ENCODE measurements around the gene C1orf159.
"Not testable (repeated sequence)": the region's sequence is repeated elsewhere in the genome, so short reads cannot be mapped to it uniquely, and the experiment has no call there.

C1orf159 gene

DNA sequence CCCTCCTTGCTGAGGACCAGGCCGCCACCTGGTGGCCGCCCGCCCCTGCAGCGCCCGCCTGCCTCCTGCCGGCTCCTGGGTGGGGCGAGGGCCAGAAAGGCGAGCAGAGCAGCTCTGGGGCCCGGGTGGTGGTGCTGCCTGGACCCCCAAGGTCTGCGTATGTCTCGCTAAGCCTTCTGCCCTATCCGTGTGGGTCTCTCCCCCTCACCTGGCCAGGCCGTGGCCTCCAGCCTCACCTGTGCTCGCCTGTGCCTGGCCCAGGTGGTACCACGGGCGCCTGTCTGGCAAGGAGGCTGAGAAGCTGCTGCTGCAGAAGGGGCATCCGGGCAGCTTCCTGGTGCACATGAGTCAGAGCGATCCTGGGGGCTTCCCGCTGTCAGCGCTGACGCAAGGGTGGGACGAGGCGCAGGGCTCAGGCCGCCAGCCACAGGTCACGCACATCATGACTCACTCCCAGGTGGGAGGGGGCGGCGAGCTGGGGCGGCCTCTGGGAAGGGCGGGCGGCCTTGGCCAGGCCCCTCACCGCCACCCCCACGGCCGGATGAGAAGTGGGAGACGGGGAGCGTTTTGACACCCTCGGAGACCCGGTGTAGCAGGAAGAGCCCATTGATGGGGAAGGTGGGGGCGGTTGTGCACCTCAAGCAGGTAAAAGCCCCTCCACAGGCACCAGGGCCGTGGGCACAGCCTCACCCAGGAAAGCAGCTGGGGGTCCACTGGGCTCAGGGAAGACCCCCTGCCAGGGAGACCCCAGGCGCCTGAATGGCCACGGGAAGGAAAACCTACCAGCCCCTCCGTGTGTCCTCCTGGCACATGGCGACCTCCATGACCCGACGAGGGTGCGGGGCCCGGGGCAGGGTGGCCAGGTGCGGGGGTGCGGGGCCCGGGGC lies 51.7 kb downstream of the C1orf159 start:
- no peak for DNase-seq

DNA sequence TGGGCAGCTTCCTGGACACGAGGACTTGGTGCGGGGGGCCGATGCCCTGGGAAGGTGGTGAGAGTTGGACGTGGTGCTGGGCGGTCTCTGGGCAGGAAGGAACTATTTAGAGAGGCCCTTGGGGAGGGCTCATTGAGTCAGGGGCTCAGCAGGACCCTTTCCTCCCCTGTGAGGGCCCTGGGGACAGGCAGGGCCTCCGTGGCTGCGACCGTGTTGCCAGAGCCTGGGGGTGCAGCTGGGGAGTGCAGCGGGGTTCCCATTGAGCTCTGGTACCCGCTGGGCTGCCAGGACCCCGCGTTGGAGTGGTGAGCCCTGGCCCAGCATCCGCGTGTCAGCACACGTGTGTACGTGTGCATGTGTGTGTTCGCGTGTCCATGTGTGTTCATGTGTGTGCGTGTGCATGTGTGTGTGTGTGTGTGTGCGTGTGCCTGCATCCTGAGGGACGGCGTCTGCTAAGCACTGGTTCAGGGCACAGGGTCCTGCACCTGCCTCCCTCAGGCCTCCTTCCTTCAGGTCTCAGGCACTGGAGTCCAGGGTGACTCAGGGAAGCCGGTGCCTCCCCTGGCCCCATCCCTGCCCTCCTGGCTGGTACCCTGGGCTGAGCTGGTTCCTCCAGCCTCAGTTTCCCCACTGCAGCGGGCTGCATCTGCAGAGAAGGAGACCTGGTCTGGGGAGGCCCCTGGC lies 52.5 kb downstream of the C1orf159 start:
- DNase-seq: no peak

DNA sequence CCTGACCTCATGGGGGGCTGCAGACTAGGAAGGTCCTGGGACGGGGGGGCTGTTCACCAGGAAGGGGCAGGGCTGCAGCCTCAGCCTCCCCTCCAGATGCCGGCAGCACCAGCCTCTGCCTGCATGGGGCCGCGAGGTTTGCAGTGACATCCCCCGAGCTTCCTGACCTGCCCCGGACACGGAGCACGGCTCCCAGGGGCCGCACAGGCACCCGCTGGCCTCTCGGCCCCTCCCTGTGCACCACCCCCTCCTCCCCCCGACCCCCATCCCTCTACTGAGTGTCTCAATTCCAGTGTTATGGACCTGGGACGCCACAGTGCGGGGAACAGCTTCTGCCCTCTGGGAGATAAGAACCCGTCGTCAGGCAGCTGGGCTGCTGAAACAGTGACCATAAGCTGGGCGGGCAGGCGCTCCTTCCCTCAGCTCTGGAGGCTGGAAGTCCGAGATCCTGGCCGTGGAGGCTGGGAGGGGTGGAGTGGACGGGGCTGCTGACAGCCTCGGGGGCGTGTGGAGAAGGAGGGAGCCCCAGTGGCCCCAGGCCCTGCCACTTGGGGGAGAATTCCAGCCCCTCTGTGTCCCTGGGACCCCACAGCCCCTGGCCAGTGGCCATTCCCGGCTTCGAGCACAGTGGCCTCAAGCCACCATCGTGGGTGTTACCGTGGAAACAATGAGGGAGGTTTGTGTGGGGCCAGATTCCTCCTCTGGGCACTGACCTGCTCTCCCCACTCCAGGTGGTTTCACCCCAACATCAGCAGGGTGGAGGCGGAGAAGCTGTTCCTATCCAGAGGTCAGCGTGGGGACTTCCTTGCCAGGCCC lies 53.3 kb downstream of the C1orf159 start:
- no peak for DNase-seq

DNA sequence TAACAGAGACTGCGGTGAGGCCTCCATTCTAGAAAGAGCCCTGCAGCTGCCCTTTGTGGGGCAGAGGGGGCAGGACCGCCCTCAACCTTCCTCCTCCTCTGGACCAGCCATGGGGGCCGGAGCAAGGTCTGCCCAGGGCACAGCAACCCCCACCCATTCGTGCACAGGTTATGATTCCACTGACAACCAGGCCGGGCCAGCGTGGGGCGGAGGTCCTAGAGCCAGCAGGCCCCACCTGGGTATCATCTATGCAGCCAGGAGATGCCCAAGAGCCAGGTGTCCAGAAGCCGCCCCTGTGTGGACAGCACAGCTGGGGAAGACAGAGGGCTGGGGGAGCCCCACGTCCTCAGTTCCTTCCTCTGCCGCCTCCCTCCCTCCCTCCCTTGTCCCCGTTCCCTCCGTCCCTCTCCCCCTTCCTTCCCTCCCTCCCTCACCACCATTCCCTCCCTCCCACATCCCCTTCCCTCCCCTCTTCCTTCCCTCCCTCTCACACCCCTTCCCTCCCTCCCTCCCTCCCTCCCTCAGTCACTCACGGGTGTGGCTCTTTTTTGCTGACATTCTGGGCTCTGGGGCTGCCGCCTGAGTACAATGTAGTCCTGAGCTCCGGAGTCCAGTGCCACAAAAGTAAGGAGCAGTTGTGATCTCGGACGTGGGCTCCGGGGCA lies 54.1 kb downstream of the C1orf159 start:
- no peak for DNase-seq

DNA sequence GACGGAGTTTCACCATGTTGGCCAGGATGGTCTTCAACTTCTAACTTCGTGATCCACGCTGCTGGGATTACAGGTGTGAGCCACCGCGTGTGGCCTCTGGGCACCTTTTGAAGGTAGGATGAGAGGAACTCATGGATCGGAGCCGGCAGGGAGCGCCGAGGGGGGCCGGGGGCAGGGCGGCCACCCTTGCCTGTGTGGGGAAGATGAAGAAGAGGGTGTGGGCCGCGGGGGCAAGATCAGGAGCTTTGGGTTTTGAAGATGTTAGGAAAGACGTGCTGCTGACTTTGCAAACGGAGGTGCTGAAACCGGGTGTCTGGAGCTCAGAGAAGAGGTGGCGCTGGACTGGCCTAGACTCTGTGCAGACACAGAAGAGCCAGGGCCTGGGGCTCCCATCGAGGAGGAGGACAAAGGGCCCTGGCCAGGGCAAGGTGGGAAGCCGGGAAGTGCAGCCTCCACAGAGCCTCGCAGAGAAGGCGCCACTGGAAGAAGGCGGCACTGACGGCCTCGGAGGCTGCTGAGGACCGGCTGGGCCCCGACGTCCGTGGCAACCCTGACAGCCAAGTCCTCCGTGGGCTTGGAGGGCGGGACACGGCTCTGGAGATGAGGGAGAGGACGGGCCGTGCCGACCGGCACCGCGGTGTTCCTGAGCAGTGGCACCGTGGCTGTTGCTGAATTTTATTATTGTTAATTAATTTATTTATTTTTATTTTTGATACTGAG lies 55.4 kb downstream of the C1orf159 start:
- no peak for DNase-seq

DNA sequence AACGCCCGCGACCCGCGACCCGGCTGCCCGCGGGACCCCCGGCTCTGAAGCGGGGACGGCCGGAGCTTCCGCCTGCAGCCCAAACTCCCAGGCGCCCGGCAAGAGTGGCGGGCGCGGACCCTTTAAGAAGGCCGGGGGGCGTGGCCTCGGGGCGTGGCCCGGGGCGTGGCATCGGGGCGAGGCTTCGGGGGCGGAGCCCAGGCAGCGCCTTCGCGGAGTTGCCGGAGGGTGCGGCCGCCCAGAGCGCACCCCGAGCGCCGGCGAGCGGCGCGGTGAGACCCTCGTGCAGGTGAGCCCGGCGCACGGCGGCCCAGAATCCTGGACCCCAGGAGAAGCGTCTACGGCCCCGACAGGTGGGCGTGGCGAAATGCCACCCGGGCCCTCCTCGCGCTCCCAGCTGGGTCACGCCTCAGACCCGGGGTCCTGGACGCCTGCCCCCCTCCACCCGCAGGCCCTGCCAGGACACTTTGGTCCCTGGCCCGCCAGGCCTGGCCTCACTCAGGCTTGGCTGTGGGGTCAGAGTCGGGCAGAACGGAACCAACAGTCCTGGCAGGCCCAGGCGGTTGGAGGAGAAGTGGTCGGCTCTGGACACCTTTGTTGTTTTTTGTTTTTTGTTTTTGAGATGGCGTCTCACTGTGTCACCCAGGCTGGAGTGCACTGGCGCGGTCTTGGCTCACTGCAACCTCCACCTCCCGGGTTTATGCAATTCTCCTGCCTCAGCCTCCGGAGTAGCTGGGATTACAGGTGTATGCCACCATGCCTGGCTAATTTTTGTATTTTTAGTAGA lies 56.2 kb downstream of the C1orf159 start:
- no peak for DNase-seq

DNA sequence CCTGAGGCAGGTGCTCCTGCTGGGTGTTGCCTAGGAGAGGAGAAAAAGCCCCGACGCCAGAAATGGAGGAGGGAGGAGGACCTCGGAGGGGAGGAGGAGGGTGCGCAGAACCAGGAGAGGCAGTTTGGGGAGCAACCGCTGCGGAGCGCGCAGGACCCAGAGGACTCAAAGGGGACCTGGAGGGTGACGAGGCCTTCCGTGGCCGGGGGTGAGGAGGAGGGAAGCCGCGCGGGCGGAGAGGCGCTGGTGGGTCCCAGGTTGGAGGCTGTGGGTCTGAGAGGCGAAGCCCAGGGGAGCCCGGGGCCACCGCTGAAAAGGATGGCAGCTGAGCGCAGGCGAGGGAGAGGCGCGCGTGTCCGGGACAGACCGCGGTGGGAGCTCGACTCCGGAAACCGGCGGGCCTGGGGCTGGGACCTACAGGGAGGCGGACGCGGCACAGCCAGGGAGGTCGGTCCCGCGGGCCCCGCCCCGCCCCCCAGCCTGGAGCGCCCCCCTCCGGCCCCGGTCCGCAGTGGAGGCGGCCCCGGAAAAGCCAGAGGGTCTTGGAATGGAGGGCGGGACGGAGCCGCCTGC lies 56.9 kb downstream of the C1orf159 start:
- no peak for DNase-seq

DNA sequence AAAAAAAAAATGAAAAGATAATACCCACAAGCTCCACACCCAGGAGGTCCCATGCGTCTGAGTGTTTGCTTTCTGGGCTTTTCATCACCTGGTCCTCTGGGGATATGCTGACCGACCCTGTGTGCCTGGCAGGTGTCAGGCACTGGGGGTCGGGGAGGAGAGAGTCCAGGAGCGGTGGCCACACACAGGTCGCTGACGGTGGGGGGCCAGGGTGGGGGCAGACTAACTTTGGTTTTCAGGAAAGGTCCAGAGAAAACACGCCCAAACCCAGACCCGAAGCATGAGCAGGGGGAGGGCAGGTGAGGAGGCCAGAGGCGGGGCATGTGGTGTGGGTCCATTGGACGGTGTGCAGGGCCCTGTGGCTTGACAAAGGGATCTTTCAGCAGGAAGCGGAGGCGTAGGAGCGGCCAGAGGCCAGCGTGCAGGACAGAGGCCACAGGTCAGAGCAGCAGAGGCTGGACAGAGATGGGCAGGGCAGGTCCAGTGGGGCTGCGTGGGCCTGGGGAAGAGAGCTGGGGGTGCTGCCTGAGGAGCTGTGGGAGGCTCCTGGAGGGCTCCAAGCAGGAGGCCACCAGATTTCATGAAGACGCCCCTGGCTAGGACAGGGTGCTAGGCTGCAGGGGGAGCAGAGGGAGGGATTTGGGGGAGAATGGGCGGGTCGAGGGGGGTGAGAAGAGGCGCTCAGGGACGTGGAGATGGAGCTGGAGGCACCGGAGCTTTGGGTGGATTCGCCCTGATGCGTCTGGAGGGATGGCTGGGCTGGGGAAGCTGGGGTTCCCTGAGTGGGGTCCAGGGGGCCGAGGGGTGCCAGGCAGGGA lies 57.6 kb downstream of the C1orf159 start:
- no peak for DNase-seq

DNA sequence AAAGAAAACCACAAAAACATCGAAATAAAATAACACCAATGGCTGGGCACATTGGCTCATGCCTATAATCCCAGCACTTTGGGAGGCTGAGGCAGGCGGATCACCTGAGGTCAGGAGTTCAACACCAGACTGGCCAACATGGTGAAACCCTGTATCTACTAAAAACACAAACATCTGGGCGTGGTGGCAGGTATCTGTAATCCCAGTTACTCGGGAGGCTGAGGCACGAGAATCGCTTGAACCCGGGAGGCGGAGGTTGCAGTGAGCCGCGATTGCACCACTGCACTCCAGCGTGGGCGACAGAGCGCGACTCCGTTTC lies 58.2 kb downstream of the C1orf159 start:
- DNase-seq: not testable (repeated sequence)

DNA sequence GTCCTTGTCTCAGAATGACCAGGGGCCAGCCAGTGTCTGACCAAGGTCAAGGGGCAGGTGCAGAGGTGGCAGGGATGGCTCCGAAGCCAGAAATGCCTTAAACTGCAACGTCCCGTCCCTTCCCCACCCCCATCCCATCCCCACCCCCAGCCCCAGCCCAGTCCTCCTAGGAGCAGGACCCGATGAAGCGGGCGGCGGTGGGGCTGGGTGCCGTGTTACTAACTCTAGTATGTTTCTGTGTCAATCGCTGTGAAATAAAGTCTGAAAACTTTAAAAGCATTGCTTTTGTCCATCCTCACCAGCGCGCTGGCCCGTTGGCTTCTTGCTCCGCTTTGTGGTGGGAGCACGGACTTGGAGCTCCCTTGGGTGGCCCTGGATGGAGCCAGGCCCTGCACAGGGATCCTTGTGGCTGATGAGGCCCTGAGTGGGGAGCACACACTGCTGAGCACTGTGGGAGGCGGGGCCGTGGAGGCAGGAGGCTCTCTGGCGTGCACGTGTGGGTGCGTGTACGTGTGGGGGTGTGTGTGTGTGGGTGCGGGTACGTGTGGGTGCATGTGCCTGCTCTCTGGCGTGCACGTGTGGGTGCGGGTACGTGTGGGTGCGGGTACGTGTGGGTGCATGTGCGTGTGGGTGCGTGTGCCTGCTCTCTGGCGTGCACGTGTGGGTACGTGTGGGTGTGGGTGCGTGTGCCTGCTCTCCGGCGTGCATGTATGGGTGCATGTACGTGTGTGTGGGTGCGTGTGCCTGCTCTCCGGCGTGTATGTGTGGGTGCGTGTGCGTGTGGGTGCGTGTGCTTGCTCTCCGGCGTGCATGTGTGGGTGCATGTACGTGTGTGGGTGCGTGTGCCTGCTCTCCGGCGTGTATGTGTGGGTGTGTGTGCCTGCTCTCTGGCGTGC lies 59.8 kb downstream of the C1orf159 start:
- DNase-seq: no peak

DNA sequence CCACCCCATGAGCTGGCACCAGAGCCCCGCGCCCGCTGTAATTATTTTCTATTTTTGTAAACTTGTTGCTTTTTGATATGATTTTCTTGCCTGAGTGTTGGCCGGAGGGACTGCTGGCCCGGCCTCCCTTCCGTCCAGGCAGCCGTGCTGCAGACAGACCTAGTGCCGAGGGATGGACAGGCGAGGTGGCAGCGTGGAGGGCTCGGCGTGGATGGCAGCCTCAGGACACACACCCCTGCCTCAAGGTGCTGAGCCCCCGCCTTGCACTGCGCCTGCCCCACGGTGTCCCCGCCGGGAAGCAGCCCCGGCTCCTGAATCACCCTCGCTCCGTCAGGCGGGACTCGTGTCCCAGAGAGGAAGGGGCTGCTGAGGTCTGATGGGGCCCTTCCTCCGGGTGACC lies 60.9 kb downstream of the C1orf159 start:
- DNase-seq: no peak

DNA sequence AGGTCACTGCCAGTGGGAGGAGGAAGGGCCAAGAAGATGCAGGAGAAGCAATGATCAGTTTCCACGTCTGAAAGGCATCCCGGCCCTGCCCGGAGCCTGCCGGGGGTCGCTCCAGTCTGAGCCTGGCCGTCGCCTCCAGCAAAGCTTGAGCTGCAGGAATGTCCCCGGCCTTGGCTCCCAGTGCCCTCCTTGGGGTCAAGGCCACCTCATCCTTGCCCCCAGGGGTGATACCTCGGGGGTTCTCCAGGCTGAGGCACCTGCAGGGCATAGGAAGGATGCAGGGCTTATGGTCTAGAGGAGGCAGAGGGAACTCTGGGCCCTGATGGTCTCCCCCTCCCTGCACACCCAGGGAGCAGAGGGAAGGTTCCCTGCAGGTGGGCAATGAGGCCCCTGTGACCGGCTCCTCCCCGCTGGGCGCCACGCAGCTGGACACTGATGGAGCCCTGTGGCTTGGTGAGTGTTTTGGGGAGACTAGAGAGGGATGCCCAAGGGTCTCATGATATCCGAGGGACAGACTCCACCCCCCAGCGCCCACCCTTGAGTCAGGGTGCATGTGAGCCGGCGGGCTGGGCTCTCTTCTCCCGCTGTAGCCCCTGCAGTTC lies 61.7 kb downstream of the C1orf159 start:
- no peak for DNase-seq

DNA sequence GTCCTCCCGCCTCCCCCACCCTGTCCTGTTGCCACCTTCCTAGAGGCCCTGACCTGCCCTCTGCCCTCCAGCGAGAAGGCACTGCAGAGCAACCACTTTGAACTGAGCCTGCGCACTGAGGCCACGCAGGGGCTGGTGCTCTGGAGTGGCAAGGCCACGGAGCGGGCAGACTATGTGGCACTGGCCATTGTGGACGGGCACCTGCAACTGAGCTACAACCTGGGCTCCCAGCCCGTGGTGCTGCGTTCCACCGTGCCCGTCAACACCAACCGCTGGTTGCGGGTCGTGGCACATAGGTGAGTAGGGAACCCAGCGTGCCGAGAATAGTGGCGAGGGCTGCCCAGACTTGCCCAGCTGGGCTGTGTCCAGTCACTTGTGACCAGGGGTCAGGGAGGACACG lies 62.2 kb downstream of the C1orf159 start:
- DNase-seq: no peak

DNA sequence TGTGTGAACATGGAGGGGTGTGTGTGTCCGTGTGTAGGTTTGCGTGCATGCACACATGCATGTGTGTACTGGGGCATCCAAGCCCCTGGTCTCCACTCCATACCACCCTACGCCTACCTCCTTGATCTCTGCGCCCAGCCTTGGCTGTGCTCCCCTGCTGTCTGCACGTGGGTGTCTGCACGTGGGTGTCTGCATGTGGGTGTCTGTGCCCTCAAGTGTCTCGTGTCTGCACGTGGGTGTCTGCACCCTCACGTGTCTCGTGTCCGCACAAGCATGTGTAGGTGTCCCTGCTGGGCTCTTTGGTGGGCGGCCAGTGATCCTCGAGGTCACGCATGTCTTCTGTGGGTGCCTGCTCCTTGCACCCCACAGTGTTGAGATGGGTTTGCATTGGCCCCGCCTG lies 62.9 kb downstream of the C1orf159 start:
- no peak for DNase-seq

DNA sequence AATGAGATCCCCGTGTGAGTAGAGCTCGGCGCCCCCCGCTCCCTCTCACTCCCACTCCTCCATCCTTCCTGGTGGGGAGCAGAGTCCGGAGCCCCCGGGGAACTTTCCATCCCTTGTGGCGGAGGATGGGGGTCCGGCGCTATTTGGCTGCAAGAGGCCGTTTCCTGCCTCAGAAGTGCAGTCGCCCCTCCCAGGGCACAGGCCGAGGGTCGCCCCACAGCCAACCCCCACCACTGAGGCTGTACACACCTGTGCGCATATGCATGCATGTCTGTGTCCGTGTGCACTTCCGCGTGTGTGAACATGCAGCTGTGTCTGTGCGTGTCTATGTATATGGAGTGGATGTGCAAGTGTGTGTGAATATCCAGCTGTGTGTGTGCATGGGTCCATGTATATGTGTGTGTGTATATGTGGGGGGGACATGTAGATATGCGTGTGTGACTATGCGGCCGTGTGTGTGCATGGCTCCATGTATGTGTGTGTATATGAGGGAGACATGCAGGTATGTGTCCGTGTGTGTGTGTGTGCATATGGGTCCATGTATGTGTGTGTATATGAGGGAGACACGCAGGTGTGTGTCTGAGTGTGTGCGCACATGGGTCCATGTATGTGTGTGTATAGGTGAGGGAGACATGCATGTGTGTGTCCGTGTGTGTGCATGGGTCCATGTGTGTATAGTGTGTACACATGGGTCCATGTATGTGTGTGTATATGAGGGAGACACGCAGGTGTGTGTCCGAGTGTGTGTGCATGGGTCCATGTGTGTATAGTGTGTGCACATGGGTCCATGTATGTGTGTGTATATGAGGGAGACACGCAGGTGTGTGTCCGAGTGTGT lies 63.7 kb downstream of the C1orf159 start:
- no peak for DNase-seq

DNA sequence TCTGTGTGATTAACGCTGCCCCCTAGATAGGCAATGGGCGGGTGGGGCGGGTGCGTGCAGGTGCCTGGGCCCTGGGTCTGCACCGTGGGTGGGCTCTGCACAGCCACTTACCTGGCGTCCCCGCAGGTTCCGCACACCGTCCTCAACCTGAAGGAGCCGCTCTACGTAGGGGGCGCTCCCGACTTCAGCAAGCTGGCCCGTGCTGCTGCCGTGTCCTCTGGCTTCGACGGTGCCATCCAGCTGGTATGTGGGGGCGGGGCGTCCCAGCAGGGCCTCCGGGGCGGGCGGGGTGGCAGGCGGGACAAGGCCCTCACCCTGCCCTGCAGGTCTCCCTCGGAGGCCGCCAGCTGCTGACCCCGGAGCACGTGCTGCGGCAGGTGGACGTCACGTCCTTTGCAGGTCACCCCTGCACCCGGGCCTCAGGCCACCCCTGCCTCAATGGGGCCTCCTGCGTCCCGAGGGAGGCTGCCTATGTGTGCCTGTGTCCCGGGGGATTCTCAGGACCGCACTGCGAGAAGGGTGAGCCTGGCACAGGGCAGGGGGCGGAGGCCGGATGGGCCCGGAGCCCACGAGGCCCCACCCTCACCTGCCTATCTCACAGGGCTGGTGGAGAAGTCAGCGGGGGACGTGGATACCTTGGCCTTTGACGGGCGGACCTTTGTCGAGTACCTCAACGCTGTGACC lies 64.6 kb downstream of the C1orf159 start:
- no peak for DNase-seq

DNA sequence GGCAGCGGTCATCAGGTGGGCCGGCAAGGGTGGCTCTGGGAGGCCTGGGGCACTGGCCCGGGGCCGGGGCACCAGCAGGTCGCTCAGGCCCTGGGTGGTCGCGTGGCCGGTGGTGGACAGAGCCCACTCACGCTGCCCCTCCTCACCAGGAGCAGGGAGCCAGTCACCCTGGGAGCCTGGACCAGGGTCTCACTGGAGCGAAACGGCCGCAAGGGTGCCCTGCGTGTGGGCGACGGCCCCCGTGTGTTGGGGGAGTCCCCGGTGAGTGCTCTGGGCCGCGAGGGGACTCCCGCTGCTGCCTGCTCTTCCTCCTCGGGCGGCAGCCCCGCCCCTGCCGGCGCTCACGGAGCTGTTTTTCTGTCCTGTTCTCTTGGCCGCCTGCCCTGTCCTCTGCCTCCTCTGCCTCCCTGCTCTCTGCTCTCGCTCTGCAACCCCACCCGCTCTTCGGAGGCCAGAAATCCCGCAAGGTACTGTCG lies 65.3 kb downstream of the C1orf159 start:
- DNase-seq: no peak

Data from cortex of kidney (tissue), 1 donor.